HUDEP-2 (cell line): ENCODE results near the gene RABL6.
"Not testable (repeated sequence)": the region's sequence is repeated elsewhere in the genome, so short reads cannot be mapped to it uniquely, and the experiment has no call there.

Experiments
- DNase-seq, 76 experiments: peaks; one replicate each; lab custom pipeline; 2025; ENCODE audit not compliant: unreplicated experiment in 76 of 76; lab: John Stamatoyannopoulos, UW

RABL6 gene

GRCh38 chr9:136867917-136868316, 60.2 kb downstream of the RABL6 start:
- DNase-seq = no peak

DNA sequence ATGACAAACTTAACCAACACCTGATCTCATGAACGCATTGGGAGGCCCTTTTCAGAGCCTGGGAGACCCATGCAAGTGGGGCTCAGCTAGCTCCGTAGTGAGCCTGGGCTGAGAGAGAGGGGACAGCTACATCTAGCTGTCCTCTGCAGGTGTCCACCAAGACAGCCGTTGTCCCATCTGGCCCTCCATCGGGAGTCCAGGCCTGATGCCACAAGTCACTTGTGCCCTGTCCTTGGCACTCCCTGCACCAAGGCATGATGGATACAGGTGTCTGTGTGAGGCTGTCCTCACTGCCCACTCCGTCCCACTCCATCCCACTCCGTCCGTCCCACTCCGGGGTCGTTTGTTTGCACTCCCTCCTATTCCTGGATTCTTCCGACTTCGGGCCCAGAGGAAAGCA, 60.9 kb downstream of the RABL6 start:
- DNase-seq = no peak

DNA sequence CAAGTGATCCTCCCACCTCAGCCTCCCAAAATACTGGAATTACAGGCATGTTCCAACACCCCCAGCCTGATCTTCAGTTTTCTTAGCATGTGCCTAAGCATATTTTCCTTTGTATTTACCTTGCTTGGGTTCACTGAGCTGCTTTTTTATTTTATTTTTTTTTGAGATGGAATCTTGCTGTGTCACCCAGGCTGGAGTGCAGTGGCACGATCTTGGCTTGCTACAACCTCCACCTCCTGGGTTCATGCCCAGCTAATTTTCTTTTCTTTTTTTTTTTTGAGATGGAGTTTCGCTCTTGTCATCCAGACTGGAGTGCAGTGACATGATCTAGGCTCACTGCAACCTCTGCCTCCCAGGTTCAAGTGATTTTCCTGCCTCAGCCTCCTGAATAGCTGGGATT, 61.9 kb downstream of the RABL6 start:
- DNase-seq = not testable (repeated sequence)

GRCh38 chr9:136875155-136875554, 67.4 kb downstream of the RABL6 start:
- no peak for DNase-seq

GRCh38 chr9:136876476-136876875, 68.7 kb downstream of the RABL6 start:
- DNase-seq = no peak

- DNase-seq = no peak
Measured at GRCh38 chr9:136880651-136881050, 72.9 kb downstream of the RABL6 start.

DNA sequence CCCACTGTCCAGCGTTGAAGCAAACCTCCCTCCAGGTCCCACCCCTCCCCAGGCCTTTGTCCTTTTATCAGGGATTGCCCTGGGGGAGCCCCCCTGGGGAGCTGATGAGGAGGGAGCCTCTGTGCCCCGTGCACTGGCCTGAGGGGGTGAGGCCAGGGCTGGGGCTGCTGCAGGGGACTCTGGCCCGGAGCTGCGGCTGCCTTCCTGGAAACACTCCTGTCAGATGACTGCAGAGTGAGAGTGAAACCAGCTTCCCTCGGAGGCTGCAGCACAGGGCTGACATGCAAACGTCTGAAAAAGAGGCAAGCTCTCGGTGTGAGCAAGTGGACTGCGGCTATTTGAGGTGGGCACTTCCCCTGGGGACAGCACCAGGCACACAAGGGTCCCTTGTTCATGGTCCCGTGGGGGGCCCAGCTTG, 74.0 kb downstream of the RABL6 start:
- DNase-seq = peak in 2 of 76 experiments; percentile 11 to 23

DNA sequence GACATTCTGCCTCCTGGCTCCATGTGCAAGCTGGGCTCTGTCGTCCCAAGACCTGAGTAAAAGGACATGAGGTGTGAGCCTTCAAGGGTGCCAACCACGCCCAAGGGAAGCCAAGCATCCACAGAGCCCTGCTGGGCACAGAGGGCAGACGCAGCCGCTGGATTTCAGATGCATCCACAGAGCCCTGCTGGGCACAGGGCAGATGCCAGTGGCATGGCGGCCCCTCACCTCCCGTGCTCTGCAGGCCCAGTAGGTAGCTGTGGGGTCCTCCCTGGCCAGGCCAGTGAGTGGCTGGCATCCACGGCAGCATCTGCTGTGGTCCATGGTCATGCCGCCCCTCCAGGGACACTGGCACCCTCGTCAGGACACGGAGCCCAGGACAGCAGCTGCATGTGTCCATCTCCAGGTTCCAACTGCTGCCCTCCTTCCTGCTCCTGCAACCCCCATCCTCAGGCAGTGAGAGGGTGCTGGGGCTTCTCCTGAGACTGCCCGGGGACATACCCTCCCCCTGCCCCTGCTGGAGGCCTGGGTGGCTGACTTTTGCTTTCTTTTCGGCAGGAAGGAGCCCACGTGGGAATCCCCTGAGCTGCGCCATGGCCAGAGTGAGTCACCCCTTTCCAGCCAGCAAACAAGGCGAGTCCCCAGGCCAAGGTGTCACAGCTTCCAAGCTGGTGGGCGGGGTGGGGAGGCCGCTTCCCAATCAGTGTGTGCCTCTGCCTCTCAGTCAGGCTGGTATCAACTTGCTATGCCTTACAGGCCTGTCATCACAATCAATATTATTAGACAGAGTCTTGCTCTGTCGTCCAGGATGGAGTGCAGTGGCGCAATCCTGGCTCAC, 74.6 kb downstream of the RABL6 start:
- DNase-seq = peak in 20 of 76 experiments; percentile 13 to 50 (median 32)

DNA sequence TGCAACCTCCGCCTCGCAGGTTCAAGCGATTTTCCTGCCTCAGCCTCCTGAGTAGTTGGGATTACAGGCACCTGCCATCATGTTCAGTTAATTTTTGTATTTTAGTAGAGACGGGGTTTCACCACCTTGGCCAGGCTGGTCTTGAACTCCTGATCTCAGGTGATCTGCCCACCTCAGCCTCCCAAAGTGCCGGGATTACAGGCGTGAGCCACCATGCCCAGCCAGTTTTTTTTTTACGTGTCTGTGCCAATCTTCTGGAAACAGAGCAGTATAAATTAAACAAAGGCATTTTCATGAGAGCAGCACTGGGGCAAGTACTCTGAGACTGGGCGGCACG, 75.2 kb downstream of the RABL6 start:
- not testable (repeated sequence) for DNase-seq

GRCh38 chr9:136883670-136884069, 75.9 kb downstream of the RABL6 start:
- DNase-seq = not testable (repeated sequence)

DNA sequence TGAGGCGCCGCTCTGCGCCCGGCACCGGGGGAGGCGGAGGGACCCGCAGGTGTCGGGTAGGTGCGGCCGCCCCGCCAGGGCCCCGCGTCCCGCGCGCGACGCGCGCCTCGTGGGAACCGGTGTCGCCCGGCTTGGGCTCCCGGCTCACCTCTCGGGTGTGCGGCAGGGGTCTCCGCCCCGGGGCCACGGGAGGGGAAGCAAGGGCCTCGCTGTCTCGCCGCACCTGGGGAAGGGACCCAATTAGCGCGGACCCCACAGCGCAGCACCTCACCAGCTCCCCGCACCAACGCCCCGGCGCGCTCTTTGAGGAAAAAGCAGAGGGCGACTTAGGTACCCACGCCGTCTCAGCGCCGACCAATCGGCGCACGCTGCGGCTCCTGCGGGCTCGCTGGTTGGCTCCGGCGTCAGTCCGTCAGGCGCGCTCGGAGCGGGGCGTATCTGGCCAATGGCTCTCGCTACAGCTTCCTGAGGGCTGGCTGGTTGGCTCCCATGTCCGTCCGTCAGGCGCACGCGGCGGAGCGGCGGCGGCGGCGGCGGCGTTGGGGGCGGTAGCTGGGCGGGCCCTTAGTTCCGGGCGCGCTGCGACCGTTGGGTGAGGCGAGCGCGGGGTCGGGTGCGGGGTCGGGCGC, 78.3 kb downstream of the RABL6 start, which contains the start of gene TRAF2:
Gene TRAF2 (plus strand): TSS at position 567 of the 629 bp plus-strand sequence. CDS start 12,225 bp downstream, outside the sequence.
- DNase-seq = peak in 75 of 76 experiments; percentile 30 to 98 (median 95)

DNA sequence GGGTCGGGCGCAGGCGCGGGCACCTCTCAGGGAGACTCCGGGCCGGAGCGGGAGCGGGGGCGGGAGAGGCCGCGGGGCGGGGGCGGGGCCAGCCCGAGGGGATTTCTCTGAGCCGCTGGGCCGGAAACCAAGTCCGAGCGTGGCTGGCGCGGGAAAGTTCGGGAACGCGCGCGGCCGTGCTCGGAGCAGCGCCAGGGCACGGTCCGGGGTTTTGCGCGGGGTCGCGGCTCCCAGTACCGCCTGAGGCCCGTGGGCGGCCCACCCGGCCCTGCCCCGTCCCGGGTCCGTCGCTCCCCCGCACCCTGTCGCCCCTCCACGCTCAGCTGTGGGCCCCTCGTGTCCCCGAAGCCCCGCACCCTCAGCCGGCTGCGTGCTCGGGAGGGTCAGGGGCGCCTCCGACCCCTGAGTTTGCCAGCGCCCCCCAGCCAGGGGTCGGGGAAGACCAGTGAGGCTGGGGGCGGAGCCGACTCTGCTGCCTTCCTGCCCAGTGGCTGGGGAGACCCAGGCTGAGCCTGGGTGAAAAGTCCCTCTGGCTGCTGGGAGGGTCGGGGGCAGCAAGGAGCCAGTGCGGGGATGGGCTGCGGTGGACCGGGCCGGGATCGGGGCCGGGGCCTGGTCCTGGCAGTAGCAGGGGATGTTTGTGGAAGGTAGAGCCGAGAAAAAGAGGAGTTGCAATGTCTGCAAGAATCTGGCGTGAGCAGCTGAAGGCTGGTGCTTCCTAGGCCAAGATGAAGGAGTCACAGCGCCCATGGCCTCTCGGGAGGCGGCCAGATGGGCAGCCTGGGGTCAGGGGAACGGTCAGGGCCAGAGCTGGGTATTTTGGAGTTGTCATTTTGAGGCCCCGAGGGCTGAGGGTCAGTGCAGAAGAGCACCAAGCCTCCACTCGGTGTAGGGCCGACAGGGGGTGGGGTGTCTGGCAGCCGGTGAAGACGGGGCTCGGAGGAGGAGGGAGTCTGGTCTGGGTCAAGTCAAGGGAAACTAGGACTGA, 79.2 kb downstream of the RABL6 start:
- DNase-seq = peak in 2 of 76 experiments; percentile 7 to 14

DNA sequence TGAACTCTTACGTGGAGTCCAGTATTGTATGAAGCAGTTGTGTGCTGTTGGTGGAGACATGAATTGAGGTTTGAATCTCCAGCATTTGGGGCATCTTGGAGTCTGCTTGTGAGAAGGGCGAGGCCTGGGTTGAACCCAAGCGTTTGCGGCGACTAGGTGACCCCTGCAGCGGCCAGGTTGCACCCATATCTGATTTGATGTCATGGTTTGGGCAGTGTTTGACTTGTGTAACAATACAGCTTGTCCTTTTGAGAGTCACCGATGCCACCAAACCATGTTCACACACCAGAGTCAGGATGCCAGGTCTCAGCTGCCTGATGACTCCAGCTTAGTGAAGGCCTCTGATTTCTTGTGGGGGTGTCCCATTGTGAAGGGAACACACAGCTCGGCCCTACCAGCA, 80.7 kb downstream of the RABL6 start:
- DNase-seq = no peak

DNA sequence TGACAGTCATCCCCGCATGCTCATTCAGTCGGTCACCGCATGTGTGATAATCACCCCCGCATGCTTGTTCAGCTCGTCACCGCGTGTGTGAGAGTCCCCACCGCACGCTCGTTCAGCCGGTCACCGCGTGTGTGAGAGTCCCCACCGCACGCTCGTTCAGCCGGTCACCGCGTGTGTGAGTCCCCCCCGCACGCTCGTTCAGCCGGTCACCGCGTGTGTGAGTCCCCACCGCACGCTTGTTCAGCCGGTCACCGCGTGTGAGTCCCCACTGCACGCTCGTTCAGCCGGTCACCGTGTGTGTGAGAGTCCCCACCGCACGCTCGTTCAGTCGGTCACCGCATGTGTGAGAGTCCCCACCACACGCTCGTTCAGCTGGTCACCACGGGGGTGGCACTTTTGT, 82.1 kb downstream of the RABL6 start:
- no peak for DNase-seq

DNA sequence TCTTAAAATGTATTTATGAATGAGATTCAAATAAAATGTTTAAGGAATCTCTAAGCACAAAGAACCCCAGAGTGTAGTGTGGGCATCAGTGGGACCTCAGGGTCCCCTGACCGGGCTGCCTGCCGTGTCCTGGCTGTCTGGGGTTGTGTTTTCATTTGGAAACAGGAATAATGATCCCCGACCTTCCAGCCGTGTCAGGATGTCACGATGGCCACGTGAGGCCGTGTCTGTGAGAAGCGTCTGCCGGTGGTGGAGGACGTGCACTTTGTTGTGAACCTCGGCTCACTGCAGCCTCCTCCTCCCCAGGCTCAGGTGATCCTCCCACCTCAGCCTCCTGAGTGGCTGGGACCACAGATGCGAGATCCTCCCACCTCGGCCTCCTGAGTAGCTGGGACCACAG, 82.9 kb downstream of the RABL6 start:
- DNase-seq = no peak
